ENCODE data around the gene MOSPD2.

MOSPD2 gene

DNA sequence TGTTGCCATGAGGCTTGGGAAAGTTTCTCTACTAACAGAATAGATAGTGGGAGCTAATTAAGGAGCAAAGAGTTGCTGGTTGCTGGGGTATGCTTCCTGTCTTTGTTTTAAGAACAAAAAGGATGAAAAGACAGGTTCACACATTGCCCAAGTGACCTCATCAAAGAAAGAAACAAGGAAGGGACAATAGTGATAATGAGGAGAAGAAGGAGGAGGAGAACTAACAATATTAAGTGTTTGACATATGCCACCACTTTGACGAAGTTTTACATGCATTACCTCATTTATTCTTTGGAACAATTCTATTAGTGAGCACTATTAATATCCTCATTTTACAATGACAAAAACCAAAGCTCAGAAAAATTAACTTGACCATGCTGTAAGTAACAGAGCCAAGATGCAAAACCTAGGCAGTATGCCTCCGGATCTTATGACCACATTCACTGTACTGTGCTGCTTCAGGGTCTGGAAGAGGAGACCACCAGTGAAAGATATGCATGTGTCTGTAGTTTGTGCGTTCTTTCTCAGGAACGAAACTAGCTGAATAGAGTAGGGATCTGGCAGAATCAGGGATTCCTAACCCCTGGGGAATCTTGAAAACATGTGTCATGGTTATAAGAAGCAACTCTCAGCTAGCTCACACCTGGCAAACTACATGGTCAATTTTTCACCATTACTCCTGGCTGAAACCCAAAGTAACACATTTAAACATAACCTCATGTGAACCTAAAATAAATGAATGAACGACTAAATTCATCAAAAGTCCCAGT, 83.8 kb downstream of the MOSPD2 start:
- H3K23ac ChIP-seq (ENCODE audit: low read length): no peak overlapping the region
- H3K27me3 ChIP-seq (ENCODE audit: insufficient read depth, low read length, poor library complexity): no peaks in the 10 kb centered on the region
- H4K5ac ChIP-seq (ENCODE audit: low read length): no peak overlapping the region
- H3K36me3 ChIP-seq (ENCODE audit: control insufficient read depth, insufficient read depth, low read length): no peaks in the 10 kb centered on the region
- no peak overlapping the region for H3K4ac ChIP-seq (ENCODE audit: low read depth, low read length)
- no peak overlapping the region for H3K4me3 ChIP-seq (ENCODE audit: low read length)
- no peak overlapping the region for H4K8ac ChIP-seq (ENCODE audit: low read depth, low read length)
- H3K9ac ChIP-seq (ENCODE audit: low read length): no peak overlapping the region
- no peaks in the 10 kb centered on the region for H3K4me1 ChIP-seq (ENCODE audit: control insufficient read depth, low read depth, low read length)
- H3K56ac ChIP-seq (ENCODE audit: low read length): no peak overlapping the region
- H2BK15ac ChIP-seq (replicated peaks; ENCODE audit: low read depth): no peak overlapping the region
- no peak overlapping the region for H3K18ac ChIP-seq (ENCODE audit: low read length)
- H2BK120ac ChIP-seq (ENCODE audit: low read depth, low read length): no peak overlapping the region
- no peak overlapping the region for H2AK5ac ChIP-seq (ENCODE audit: low read length)
- H3K4me2 ChIP-seq (ENCODE audit: low read length): no peak overlapping the region
- no peak overlapping the region for H3K27ac ChIP-seq (ENCODE audit: low read depth, low read length)
- no CpG with 5 or more reads among the region's 5 CpGs for WGBS (ENCODE audit: extremely low coverage, insufficient coverage, low lambda C conversion rate)
- no peak for DNase-seq
- no peaks in the 10 kb centered on the region for H3K79me2 ChIP-seq (ENCODE audit: control insufficient read depth, insufficient read depth, low read length)
- no peaks in the 10 kb centered on the region for H3K79me1 ChIP-seq (ENCODE audit: low read length)
- H2BK5ac ChIP-seq (ENCODE audit: low read length): no peak overlapping the region

- H3K4me3 ChIP-seq (ENCODE audit: low read length): no peak overlapping the region
- no peak overlapping the region for H3K4me2 ChIP-seq (ENCODE audit: low read length)
- H2BK120ac ChIP-seq (ENCODE audit: low read depth, low read length): no peak overlapping the region
- H3K23ac ChIP-seq (ENCODE audit: low read length): no peak overlapping the region
- no peak overlapping the region for H4K5ac ChIP-seq (ENCODE audit: low read length)
- H3K36me3 ChIP-seq (ENCODE audit: control insufficient read depth, insufficient read depth, low read length): no peaks in the 10 kb centered on the region
- no peak overlapping the region for H2AK5ac ChIP-seq (ENCODE audit: low read length)
- no peak overlapping the region for H3K4ac ChIP-seq (ENCODE audit: low read depth, low read length)
- DNase-seq: no peak
- H2BK15ac ChIP-seq (replicated peaks; ENCODE audit: low read depth): no peak overlapping the region
- no peak overlapping the region for H3K18ac ChIP-seq (ENCODE audit: low read length)
- no peak overlapping the region for H3K27ac ChIP-seq (ENCODE audit: low read depth, low read length)
- no CpG with 5 or more reads among the region's 1 CpG for WGBS (ENCODE audit: extremely low coverage, insufficient coverage, low lambda C conversion rate)
- H3K9ac ChIP-seq (ENCODE audit: low read length): no peak overlapping the region
- H2BK5ac ChIP-seq (ENCODE audit: low read length): no peak overlapping the region
- no peaks in the 10 kb centered on the region for H3K79me2 ChIP-seq (ENCODE audit: control insufficient read depth, insufficient read depth, low read length)
- H3K56ac ChIP-seq (ENCODE audit: low read length): no peak overlapping the region
- H3K27me3 ChIP-seq (ENCODE audit: insufficient read depth, low read length, poor library complexity): no peaks in the 10 kb centered on the region
- H3K4me1 ChIP-seq (ENCODE audit: control insufficient read depth, low read depth, low read length): no peaks in the 10 kb centered on the region
- no peak overlapping the region for H4K8ac ChIP-seq (ENCODE audit: low read depth, low read length)
- no peaks in the 10 kb centered on the region for H3K79me1 ChIP-seq (ENCODE audit: low read length)
Measured at GRCh38 chrX:14963447-14964236, 90.4 kb downstream of the MOSPD2 start.

DNA sequence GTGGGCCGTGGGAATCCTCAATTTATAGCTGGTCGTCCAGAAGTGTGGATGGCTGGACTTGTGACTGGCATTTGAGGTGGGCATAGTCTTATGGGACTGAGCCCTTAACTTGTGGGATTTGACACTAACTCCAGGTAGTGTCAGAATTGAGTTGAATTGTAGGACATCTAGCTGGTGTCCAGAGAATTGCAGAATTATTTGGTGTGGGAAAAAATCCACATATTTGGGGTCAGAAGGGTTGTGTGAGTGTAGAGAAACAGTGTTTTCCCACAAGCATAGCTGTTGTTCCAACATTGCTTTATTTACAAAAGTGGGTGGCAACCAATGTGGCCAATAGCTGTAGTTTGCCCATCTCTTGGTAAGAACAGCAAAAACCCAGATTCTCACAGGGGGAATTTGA, 91.3 kb downstream of the MOSPD2 start:
- no CpG with 5 or more reads among the region's 2 CpGs for WGBS (ENCODE audit: extremely low coverage, insufficient coverage, low lambda C conversion rate)
- Histone ChIP-seq H3K79me1 (ENCODE audit: low read length) (no peaks in the 10 kb centered on the region), H3K4me1 (ENCODE audit: control insufficient read depth, low read depth, low read length) (no peaks in the 10 kb centered on the region), H4K5ac (ENCODE audit: low read length) (no peak overlapping the region), H3K36me3 (ENCODE audit: control insufficient read depth, insufficient read depth, low read length) (no peaks in the 10 kb centered on the region), H3K4me2 (ENCODE audit: low read length) (no peak overlapping the region), H3K18ac (ENCODE audit: low read length) (no peak overlapping the region), H3K23ac (ENCODE audit: low read length) (no peak overlapping the region), H3K4me3 (ENCODE audit: low read length) (no peak overlapping the region), H4K8ac (ENCODE audit: low read depth, low read length) (no peak overlapping the region), H3K4ac (ENCODE audit: low read depth, low read length) (no peak overlapping the region), H2BK5ac (ENCODE audit: low read length) (no peak overlapping the region), H2BK15ac (replicated peaks; ENCODE audit: low read depth) (no peak overlapping the region), H3K79me2 (ENCODE audit: control insufficient read depth, insufficient read depth, low read length) (no peaks in the 10 kb centered on the region), H2AK5ac (ENCODE audit: low read length) (no peak overlapping the region), H2BK120ac (ENCODE audit: low read depth, low read length) (no peak overlapping the region), H3K27me3 (ENCODE audit: insufficient read depth, low read length, poor library complexity) (no peaks in the 10 kb centered on the region), H3K9ac (ENCODE audit: low read length) (no peak overlapping the region), H3K56ac (ENCODE audit: low read length) (no peak overlapping the region), H3K27ac (ENCODE audit: low read depth, low read length) (no peak overlapping the region)
- DNase-seq: no peak
